HG02840 (cell line): ENCODE data around the gene DYRK1A.

Experiments
- ATAC-seq: cut with Tn5 transposase; IDR thresholded peaks from one replicate; pipeline ENCODE4 v1.9.1; 2021; ENCODE audit warnings: mild to moderate bottlenecking, moderate library complexity, moderate number of reproducible peaks; ENCODE audit not compliant: unreplicated experiment, low FRiP score

The DYRK1A gene

GRCh38 chr21:37364722-37365121, 1.9 kb upstream of the DYRK1A start:
- ATAC-seq, result no peak

- peak; percentile 35 for ATAC-seq
Observed at GRCh38 chr21:37365517-37366481, 774 bp upstream of the DYRK1A start.

DNA sequence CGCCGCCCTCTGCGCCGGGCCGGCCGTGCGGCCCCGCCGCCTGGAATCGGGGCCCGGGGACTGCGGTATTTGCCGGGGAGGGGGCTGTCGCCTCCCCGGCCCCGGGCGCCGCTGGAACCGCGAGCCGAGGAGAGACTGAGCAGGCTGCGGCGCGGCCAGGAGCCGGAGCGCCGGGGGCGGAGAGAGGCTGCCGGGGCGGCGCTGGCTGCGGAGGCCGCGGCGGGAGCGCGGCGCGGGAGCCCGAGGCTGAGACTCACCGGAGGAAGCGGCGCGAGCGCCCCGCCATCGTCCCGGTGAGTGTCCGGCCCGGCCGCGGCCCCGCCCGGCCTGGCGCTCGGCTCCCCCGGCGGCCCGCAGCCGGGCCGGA, 746 bp downstream of the DYRK1A start:
- peak; percentile 0 for ATAC-seq

- no peak for ATAC-seq
Observed at GRCh38 chr21:37367703-37368540, 1.3 kb downstream of the DYRK1A start.

DNA sequence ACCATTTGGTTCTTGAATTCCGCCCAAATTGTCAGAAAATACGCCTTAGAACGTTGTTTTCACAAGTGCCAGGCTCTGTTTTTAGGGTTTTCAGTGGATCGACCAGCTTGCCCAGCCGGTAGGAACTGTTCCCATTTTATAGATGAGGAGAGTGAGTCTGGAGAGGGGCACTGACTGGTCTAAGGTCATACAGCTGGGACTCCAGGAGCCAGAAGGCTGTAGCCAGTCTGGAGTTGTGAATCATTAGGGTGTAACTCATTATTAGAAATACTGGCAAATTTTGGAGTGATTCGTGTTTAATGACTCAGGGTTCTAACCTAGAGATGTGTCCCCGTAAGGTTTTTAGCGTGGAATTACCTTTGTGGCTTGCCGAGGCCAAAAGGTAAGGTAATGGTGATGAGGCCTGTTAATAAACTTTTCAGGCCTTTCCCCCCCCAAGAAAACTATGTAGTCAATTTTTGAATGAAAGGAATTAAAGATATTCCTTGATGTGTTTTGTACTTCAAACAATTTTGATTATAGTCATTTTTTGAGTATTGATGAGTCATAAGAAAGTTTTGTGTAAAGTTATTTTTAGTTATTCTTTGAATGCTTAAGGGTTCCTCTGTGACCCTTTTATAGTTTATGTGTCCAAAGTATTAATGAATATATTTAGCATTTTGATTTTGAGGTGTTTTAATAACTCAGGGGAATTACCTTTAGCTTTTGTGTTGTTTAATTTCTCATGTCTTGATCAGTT, 2.1 kb downstream of the DYRK1A start:
- no peak for ATAC-seq

GRCh38 chr21:37369307-37369854, 2.8 kb downstream of the DYRK1A start:
- ATAC-seq, result no peak

DNA sequence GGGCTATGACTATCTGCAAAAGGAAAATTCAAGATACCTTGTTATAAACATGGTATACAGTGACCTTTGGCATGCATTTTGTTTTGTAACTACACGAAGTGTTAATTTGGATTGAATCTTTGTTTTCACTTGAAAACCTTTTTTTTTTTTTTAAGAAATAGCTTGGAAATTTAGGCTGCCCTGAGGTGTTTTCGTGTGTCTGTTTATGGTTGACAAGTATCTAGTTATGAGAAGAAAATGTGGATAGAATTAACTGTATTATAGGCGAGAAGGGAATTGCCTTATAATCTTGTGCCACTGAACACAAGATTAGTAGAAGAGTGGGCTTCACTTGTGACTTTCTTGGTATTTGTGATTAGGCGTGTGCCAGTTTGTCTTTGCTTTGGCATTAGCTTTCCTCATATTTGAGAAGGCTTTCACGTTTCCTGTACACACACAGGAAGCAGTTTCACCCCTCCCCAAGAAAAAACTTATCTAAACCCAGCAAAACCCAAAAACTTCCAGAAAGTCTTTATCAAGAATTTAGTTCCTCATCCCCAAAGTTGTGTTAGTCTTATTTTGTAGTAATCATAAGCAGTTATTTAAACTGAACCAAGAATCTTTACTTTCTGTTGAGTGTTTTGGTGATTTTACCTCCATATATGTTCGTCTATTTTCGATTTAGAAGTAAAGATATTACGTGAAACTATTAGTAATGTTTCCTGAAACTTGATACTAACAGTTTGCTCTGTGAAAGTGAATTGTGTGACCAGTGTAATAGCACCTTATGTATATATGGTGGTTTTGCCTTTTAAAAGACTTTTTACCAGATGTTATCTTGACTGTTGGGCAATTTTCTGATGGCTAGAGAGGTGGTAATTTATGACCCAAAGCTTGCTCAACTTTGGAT, 3.8 kb downstream of the DYRK1A start:
- no peak for ATAC-seq

- ATAC-seq, result no peak
Observed at GRCh38 chr21:37371041-37371397, 4.4 kb downstream of the DYRK1A start.

GRCh38 chr21:37372127-37372731, 5.7 kb downstream of the DYRK1A start:
- no peak for ATAC-seq

DNA sequence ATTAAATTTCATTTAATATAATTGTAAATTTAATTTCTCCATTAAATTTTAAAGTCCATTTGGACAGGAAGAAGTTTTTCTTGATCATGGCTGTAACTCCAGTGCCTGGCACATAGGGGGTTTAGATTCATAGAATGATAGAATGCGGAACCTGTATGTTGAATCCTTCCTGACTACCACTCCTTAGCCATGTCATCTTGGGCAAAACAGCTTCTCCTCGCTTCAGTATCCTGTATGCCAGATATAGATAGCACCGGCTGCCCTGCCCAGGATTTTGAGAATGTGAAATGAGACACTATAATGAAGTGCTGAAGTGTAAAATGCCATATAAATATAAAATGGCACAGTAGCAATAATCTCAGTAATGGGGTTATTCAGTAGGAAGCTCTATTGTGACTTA, 6.4 kb downstream of the DYRK1A start:
- no peak for ATAC-seq

- ATAC-seq, result no peak
Observed at GRCh38 chr21:37373539-37373938, 7.0 kb downstream of the DYRK1A start.

- ATAC-seq, result no peak
Observed at GRCh38 chr21:37374027-37374426, 7.5 kb downstream of the DYRK1A start.

DNA sequence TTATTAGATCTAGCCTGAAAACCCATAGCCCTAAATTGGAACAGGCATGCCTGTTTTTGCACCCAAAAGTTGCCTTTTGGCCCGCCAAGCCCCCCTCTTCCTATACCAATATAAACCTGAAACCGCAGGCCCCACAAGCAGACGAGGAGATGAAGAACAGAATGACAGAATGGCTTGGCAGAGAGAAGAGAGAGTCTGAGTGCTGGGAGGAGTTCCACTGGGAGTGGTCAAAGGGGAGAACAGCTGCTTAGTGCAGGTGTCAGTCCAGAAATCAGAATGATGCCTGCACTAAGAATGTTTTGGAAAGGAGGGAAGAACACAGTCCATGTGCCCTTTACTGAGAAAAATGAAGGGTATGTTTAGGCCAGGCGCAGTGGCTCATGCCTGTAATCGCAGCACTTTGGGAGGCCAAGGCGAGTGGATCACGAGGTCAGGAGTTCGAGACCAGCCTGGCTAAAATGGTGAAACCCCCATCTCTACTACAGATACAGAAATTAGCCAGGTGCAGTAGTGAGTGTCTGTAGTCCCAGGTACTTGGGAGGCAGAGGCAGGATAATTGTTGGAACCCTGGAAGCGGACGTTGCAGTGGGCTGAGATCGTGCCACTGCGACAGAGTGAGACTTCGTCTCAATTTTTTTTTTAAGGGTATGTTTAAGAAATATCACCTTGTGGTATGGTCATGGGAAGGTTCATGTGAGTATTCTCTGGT, 9.4 kb downstream of the DYRK1A start:
- ATAC-seq, result no peak

- ATAC-seq, result no peak
Observed at GRCh38 chr21:37378700-37379139, 12.1 kb downstream of the DYRK1A start.

- ATAC-seq, result no peak
Observed at GRCh38 chr21:37380349-37381323, 14.1 kb downstream of the DYRK1A start.

GRCh38 chr21:37381883-37382585, 15.5 kb downstream of the DYRK1A start:
- ATAC-seq, result no peak

DNA sequence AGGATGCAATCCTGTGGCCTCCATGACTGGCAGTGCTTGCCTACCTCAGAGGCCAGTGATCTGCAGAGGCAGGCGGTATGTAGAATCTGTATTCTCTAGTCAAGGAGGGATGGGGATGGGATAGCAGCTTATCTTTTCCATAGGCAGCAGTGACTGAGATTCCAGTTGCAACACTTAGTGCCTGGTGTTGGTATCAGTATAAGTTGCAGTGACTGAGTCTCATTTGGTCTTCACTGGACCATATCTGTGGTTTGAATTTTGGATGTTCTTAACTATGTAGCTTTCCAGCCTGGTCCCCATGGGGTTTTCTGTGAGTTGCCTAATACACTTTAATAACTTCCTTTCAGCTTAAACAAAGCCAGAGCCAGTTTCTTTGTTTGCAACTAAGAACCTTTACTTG, 16.5 kb downstream of the DYRK1A start:
- no peak for ATAC-seq
